Measurements from ENCODE around the gene USP24. TPM values are rescaled to one million over a fixed set of nuclear protein-coding genes. Genes with fewer than 3 reads are reported as not detected.
A peak's percentile ranks its signal among the peaks of the same experiment; 100 is the strongest.
"Not testable (repeated sequence)": the region's sequence is repeated elsewhere in the genome, so short reads cannot be mapped to it uniquely, and the experiment has no call there.

Gene USP24
- total and polyA plus RNA-seq, 3 experiments from 2014 or later = 7.5 to 51.6 (median 51.5) TPM

DNA sequence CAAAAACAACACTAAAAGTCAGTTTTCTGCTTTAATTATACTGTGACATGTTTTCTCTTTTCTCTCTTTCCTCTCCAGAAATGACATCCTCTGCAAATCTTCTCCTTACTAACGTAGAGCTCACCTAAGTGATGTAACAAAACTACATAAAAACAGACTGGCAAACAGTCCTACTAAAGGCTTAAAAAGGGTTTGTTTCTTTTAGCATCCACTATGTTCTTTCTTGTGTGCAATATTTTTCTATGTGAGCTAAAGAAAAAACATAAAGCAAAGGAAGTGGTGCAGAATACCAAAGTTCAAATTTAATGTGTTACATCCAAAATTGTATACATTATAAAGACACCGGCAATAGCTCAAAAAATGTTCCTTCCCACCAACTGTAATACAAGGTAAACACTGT is 14.5 kb downstream of the USP24 start:
- H3K36me3 ChIP-seq (ENCODE audit: insufficient read depth, low read length) = no peaks in the 10 kb centered on the region
- POLR2A ChIA-PET = no interaction called here
- Mint-ChIP-seq H3K9me3 (no peaks in the 10 kb centered on the region), H3K27ac (peak overlapping the region in 5 of 8 donors; percentile 2 to 32 (median 5)), H3K4me1 (peaks cover 79 to 93% (median 92%) of the 10 kb centered on the region in 3 donors), H3K27me3 (no peaks in the 10 kb centered on the region), H3K36me3 (peaks cover 0 to 30% (median 4%) of the 10 kb centered on the region in 3 donors), H3K4me3 (no peak overlapping the region)
- CTCF ChIA-PET = interaction anchor here (0.6 kb wide), 1 partner anchor 1059 kb away, joined by 3 read pairs; no protein-coding TSS in a partner anchor
- H3K27me3 ChIP-seq (ENCODE audit: insufficient read depth, low read length, poor library complexity, severe bottlenecking) = no peaks in the 10 kb centered on the region
- peak in 1 of 5 donors; percentile 25 for DNase-seq
- peaks cover 76% of the 10 kb centered on the region for H3K4me1 ChIP-seq (ENCODE audit: insufficient read depth, low read length)
- H3K27ac ChIP-seq (ENCODE audit: low read depth, low read length) = no peak overlapping the region
- H3K9me3 ChIP-seq (ENCODE audit: low read length) = no peaks in the 10 kb centered on the region
- no peak overlapping the region for H3K4me3 ChIP-seq (ENCODE audit: low read length)

DNA sequence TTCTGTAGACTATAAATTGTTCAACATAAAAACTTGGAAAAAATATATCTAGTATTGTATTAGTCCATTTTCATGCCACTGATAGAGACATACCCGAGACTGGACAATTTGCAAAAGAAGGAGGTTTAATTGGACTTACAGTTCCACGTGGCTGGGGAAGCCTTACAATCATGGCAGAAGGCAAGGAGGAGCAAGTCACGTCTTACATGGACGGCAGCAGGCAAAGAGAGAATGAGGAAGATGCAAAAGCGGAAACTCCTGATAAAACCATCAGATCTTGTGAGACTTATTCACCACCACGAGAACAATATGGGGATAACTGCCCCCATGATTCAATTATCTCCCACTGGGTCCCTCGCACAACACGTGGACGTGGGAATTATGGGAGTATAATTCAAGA is 15.4 kb downstream of the USP24 start:
- H3K4me3 Mint-ChIP-seq; CTCF ChIA-PET; H3K9me3 Mint-ChIP-seq; H3K27ac ChIP-seq (ENCODE audit: low read depth, low read length); DNase-seq; H3K27me3 ChIP-seq (ENCODE audit: insufficient read depth, low read length, poor library complexity, severe bottlenecking); H3K36me3 ChIP-seq (ENCODE audit: insufficient read depth, low read length); H3K4me3 ChIP-seq (ENCODE audit: low read length); H3K27me3 Mint-ChIP-seq; H3K9me3 ChIP-seq (ENCODE audit: low read length); POLR2A ChIA-PET: not testable (repeated sequence)
- H3K4me1 Mint-ChIP-seq = peaks cover 82 to 95% (median 94%) of the 10 kb centered on the region in 3 donors
- peaks cover 74% of the 10 kb centered on the region for H3K4me1 ChIP-seq (ENCODE audit: insufficient read depth, low read length)
- H3K27ac Mint-ChIP-seq = peak overlapping the region in 2 of 8 donors; percentile 13 to 29
- H3K36me3 Mint-ChIP-seq = peaks cover 0 to 32% (median 6%) of the 10 kb centered on the region in 3 donors

DNA sequence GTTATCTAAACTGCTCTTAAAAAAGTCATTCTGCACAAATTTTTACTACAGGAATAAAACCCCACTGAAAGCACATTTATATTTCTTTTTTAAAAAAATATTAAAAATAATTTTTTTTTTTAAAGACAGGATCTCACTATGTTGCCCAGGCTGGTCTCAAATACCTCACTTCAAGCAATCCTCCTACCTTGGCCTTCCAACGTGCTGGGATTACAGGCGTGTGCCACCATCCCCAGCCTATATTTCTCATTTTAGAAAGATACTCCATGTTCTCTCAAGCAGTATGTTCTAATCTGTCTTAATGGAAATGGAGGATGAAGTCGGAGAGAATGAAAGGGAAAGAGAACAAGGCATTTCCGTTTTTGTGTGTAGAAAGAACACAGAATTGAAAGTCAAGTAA is 17.1 kb downstream of the USP24 start:
- no peaks in the 10 kb centered on the region for H3K36me3 ChIP-seq (ENCODE audit: insufficient read depth, low read length)
- Mint-ChIP-seq H3K36me3 (peaks cover 0 to 34% (median 7%) of the 10 kb centered on the region in 3 donors), H3K4me1 (peaks cover 77 to 95% (median 93%) of the 10 kb centered on the region in 3 donors), H3K27ac (peak overlapping the region in 3 of 8 donors; percentile 5 to 43 (median 30)), H3K9me3 (no peaks in the 10 kb centered on the region), H3K27me3 (no peaks in the 10 kb centered on the region), H3K4me3 (peak overlapping the region in 2 of 7 donors; percentile 16 to 48)
- H3K27me3 ChIP-seq (ENCODE audit: insufficient read depth, low read length, poor library complexity, severe bottlenecking) = no peaks in the 10 kb centered on the region
- DNase-seq = no peak
- ChIA-PET POLR2A (no interaction called here), CTCF (no interaction called here)
- no peak overlapping the region for H3K4me3 ChIP-seq (ENCODE audit: low read length)
- H3K27ac ChIP-seq (ENCODE audit: low read depth, low read length) = no peak overlapping the region
- no peaks in the 10 kb centered on the region for H3K9me3 ChIP-seq (ENCODE audit: low read length)
- peaks cover 68% of the 10 kb centered on the region for H3K4me1 ChIP-seq (ENCODE audit: insufficient read depth, low read length)

DNA sequence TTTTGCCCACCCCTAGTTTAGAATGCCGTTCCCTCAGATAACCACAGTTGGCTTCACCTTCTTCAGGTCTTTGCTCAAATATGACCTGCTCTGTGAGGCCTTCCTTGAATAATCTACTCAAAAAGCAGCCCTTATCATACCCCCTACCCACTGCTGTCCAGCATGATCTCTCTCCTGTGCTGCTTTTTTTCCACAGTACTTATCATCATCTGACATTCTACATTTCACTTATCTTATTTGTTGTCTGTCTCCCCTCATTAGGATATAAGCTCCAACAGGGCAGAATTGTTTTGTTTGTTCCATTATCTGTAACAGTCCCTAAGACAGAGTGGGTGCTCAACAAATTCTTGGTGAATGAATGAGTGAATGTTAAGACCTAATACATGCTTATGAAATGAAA is 18.1 kb downstream of the USP24 start:
- Mint-ChIP-seq H3K27ac (peak overlapping the region in 7 of 8 donors; percentile 4 to 79 (median 8)), H3K36me3 (peaks cover 0 to 32% (median 7%) of the 10 kb centered on the region in 3 donors), H3K4me1 (peaks cover 76 to 95% (median 90%) of the 10 kb centered on the region in 3 donors), H3K27me3 (no peaks in the 10 kb centered on the region), H3K9me3 (no peaks in the 10 kb centered on the region), H3K4me3 (peak overlapping the region in 2 of 7 donors; percentile 18)
- peak overlapping the region; percentile 0 for H3K27ac ChIP-seq (ENCODE audit: low read depth, low read length)
- H3K27me3 ChIP-seq (ENCODE audit: insufficient read depth, low read length, poor library complexity, severe bottlenecking) = no peaks in the 10 kb centered on the region
- no peaks in the 10 kb centered on the region for H3K9me3 ChIP-seq (ENCODE audit: low read length)
- POLR2A ChIA-PET = no interaction called here
- CTCF ChIA-PET = no interaction called here
- H3K36me3 ChIP-seq (ENCODE audit: insufficient read depth, low read length) = no peaks in the 10 kb centered on the region
- DNase-seq = no peak
- peaks cover 61% of the 10 kb centered on the region for H3K4me1 ChIP-seq (ENCODE audit: insufficient read depth, low read length)
- H3K4me3 ChIP-seq (ENCODE audit: low read length) = no peak overlapping the region

DNA sequence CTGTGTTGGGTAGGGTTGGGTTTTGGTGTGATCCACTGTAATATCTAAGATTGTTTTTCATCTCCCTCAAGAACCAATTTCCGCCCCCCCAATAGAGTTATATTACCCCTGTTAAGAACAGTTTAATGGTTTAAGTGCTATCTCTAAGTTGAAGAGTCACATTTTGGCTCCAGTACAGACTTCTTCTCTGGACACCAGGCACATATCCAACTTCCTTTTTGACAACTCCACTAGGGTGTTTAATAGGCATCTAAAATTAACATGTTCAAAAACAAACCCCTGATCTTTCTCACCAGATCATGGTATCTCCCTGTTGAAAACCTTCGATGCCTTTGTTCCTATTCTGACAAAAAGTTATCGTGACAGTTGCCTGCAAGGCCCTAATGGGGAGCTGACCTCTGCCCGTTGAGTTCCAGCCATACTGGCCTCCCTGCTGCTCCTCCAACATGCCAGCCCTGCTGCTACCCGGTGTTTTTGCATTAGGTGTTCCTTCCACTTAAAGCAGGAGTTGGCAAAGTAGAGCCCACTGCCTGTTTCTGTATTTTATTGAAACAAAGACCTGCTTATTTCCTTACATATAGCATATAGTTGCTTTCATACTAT is 18.6 kb downstream of the USP24 start:
- Histone ChIP-seq H3K4me3 (ENCODE audit: low read length) (no peak overlapping the region), H3K9me3 (ENCODE audit: low read length) (no peaks in the 10 kb centered on the region), H3K27ac (ENCODE audit: low read depth, low read length) (peak overlapping the region; percentile 0), H3K36me3 (ENCODE audit: insufficient read depth, low read length) (no peaks in the 10 kb centered on the region), H3K27me3 (ENCODE audit: insufficient read depth, low read length, poor library complexity, severe bottlenecking) (no peaks in the 10 kb centered on the region), H3K4me1 (ENCODE audit: insufficient read depth, low read length) (peaks cover 59% of the 10 kb centered on the region)
- Mint-ChIP-seq H3K27ac (peak overlapping the region in 6 of 8 donors; percentile 37 to 79 (median 62)), H3K9me3 (no peaks in the 10 kb centered on the region), H3K4me1 (peaks cover 75 to 95% (median 90%) of the 10 kb centered on the region in 3 donors), H3K4me3 (peak overlapping the region in 3 of 7 donors; percentile 18 to 54 (median 27)), H3K27me3 (no peaks in the 10 kb centered on the region), H3K36me3 (peaks cover 0 to 32% (median 10%) of the 10 kb centered on the region in 3 donors)
- ChIA-PET POLR2A (no interaction called here), CTCF (no interaction called here)
- DNase-seq = no peak

DNA sequence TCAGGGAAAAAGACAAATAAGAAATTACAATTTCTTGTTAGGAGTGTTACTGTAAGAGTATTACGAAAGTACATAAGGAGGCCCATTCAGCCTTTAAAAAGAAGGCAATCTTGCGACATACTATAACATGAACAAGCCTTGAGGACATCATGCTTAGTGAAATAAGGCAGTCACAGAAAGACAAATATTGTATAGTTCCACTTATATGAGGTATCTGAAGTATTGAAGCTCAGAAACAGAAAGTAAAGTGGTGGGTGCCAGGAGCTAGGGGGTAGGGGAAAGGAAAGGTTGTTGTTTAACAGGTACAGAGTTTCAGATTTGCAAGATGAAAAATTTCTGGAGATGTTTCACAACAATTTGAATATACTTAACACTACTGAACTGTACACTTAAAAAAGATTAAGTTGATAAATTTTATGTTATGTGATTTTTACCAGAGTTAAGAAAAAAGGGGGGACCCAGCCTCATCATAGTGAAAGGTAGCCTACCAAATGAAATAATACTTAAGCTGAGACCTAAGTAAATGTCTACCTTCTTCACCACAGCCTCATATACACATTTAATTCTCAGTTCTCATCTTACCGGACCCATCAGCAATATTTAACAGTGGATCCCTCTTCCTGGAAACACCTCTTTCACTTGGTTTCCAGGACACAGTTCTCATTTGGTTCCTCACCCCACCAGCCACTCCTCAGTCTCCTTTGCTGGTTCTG is 19.5 kb downstream of the USP24 start:
- Histone ChIP-seq H3K36me3 (ENCODE audit: insufficient read depth, low read length) (no peaks in the 10 kb centered on the region), H3K27ac (ENCODE audit: low read depth, low read length) (no peak overlapping the region), H3K4me1 (ENCODE audit: insufficient read depth, low read length) (peaks cover 51% of the 10 kb centered on the region), H3K9me3 (ENCODE audit: low read length) (no peaks in the 10 kb centered on the region), H3K27me3 (ENCODE audit: insufficient read depth, low read length, poor library complexity, severe bottlenecking) (no peaks in the 10 kb centered on the region), H3K4me3 (ENCODE audit: low read length) (no peak overlapping the region)
- Mint-ChIP-seq H3K27me3 (no peaks in the 10 kb centered on the region), H3K4me1 (peaks cover 69 to 92% (median 84%) of the 10 kb centered on the region in 3 donors), H3K36me3 (peaks cover 0 to 29% (median 10%) of the 10 kb centered on the region in 3 donors), H3K27ac (peak overlapping the region in 7 of 8 donors; percentile 37 to 76 (median 64)), H3K9me3 (no peaks in the 10 kb centered on the region), H3K4me3 (peak overlapping the region in 4 of 7 donors; percentile 21 to 54 (median 31))
- no peak for DNase-seq
- POLR2A ChIA-PET = no interaction called here
- CTCF ChIA-PET = no interaction called here

DNA sequence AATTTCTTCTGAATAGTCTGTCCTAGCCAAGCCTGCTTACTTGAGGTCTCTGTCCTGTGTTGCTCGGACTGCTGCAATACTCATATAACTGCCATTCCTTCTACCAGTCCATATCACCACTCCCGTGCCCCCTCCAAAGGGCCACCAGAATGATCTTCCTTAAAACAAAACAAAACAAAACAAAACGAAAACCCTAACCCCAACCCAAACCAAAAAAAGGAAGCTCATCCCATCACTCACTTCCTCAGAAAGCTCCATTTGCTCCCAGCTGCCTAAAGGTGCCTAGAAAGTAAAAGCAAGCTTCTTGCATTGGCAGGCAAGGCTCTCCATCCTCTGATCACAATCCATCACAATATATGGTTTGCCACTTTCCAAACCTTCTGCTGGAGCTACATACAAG is 20.3 kb downstream of the USP24 start:
- Histone ChIP-seq H3K36me3 (ENCODE audit: insufficient read depth, low read length) (no peaks in the 10 kb centered on the region), H3K4me3 (ENCODE audit: low read length) (no peak overlapping the region), H3K4me1 (ENCODE audit: insufficient read depth, low read length) (peaks cover 43% of the 10 kb centered on the region), H3K9me3 (ENCODE audit: low read length) (no peaks in the 10 kb centered on the region), H3K27ac (ENCODE audit: low read depth, low read length) (no peak overlapping the region), H3K27me3 (ENCODE audit: insufficient read depth, low read length, poor library complexity, severe bottlenecking) (no peaks in the 10 kb centered on the region)
- Mint-ChIP-seq H3K36me3 (peaks cover 0 to 28% (median 10%) of the 10 kb centered on the region in 3 donors), H3K4me1 (peaks cover 71 to 92% (median 84%) of the 10 kb centered on the region in 3 donors), H3K27ac (peak overlapping the region in 6 of 8 donors; percentile 21 to 78 (median 64)), H3K27me3 (no peaks in the 10 kb centered on the region), H3K9me3 (no peaks in the 10 kb centered on the region), H3K4me3 (peak overlapping the region in 3 of 7 donors; percentile 1 to 39 (median 14))
- no peak for DNase-seq
- CTCF ChIA-PET = no interaction called here
- POLR2A ChIA-PET = no interaction called here

DNA sequence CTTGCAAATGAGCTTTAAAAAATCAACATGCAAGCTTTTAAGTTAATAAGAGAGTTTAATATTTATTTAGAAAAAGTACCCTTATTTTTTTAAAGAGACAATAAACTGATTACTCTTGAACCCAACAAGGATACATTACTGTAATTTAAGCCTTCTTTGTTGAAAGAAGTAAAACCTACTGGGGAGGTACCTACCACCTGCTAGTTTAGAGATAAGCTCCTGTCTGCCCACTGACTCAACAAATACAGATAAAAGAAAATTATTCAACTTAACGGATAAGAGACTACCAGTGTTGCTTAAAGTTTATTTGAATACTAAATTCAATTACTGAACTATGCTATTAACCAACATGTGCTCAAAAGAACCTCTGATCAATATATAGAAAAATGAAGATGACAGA is 23.1 kb downstream of the USP24 start:
- H3K9me3 ChIP-seq (ENCODE audit: low read length) = no peaks in the 10 kb centered on the region
- peaks cover 0 to 14% (median 7%) of the 10 kb centered on the region in 3 donors for H3K36me3 Mint-ChIP-seq
- H3K27ac Mint-ChIP-seq = peak overlapping the region in 2 of 8 donors; percentile 18 to 32
- no peak overlapping the region for H3K4me3 ChIP-seq (ENCODE audit: low read length)
- H3K27ac ChIP-seq (ENCODE audit: low read depth, low read length) = no peak overlapping the region
- no peaks in the 10 kb centered on the region for H3K27me3 Mint-ChIP-seq
- no peaks in the 10 kb centered on the region for H3K9me3 Mint-ChIP-seq
- no peak for DNase-seq
- H3K27me3 ChIP-seq (ENCODE audit: insufficient read depth, low read length, poor library complexity, severe bottlenecking) = no peaks in the 10 kb centered on the region
- ChIA-PET POLR2A (no interaction called here), CTCF (interaction anchor here (0.7 kb wide), 1 partner anchor 22 kb away, joined by 3 read pairs; no protein-coding TSS in a partner anchor)
- H3K4me3 Mint-ChIP-seq = peak overlapping the region in 1 of 7 donors; percentile 10
- H3K4me1 ChIP-seq (ENCODE audit: insufficient read depth, low read length) = peaks cover 36% of the 10 kb centered on the region
- H3K36me3 ChIP-seq (ENCODE audit: insufficient read depth, low read length) = no peaks in the 10 kb centered on the region
- H3K4me1 Mint-ChIP-seq = peaks cover 69 to 92% (median 81%) of the 10 kb centered on the region in 3 donors

Measured in CD8-positive, alpha-beta memory T cell (primary cell).